Fibroblast of mammary gland (primary cell): ENCODE results near the gene PSMB11.

Source experiments
- DNase-seq: peaks from one replicate; pipeline ENCODE4 v3.0.0-alpha.2; 2010; ENCODE audit warnings: low read depth
- H3K4me3 ChIP-seq: 2 replicates; pipeline ENCODE4 v1.5.1; 2011; ENCODE audit warnings: low read depth, mild to moderate bottlenecking, low read length, moderate library complexity; ENCODE audit not compliant: control insufficient read depth
- TF ChIP-seq, protein P1 (sequence below): conservative IDR thresholded peaks from 2 replicates; pipeline ENCODE4 v1.5.1; 2011; ENCODE audit warnings: low read depth, low read length, inconsistent platforms; ENCODE audit not compliant: control insufficient read depth, insufficient read depth

The PSMB11 gene

GRCh38 chr14:23055621-23056144, 13.7 kb downstream of the PSMB11 start:
- TF ChIP-seq, protein P1, sequence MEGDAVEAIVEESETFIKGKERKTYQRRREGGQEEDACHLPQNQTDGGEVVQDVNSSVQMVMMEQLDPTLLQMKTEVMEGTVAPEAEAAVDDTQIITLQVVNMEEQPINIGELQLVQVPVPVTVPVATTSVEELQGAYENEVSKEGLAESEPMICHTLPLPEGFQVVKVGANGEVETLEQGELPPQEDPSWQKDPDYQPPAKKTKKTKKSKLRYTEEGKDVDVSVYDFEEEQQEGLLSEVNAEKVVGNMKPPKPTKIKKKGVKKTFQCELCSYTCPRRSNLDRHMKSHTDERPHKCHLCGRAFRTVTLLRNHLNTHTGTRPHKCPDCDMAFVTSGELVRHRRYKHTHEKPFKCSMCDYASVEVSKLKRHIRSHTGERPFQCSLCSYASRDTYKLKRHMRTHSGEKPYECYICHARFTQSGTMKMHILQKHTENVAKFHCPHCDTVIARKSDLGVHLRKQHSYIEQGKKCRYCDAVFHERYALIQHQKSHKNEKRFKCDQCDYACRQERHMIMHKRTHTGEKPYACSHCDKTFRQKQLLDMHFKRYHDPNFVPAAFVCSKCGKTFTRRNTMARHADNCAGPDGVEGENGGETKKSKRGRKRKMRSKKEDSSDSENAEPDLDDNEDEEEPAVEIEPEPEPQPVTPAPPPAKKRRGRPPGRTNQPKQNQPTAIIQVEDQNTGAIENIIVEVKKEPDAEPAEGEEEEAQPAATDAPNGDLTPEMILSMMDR = no peak
- H3K4me3 ChIP-seq = no peak overlapping the region
- peak; percentile 51 for DNase-seq

DNA sequence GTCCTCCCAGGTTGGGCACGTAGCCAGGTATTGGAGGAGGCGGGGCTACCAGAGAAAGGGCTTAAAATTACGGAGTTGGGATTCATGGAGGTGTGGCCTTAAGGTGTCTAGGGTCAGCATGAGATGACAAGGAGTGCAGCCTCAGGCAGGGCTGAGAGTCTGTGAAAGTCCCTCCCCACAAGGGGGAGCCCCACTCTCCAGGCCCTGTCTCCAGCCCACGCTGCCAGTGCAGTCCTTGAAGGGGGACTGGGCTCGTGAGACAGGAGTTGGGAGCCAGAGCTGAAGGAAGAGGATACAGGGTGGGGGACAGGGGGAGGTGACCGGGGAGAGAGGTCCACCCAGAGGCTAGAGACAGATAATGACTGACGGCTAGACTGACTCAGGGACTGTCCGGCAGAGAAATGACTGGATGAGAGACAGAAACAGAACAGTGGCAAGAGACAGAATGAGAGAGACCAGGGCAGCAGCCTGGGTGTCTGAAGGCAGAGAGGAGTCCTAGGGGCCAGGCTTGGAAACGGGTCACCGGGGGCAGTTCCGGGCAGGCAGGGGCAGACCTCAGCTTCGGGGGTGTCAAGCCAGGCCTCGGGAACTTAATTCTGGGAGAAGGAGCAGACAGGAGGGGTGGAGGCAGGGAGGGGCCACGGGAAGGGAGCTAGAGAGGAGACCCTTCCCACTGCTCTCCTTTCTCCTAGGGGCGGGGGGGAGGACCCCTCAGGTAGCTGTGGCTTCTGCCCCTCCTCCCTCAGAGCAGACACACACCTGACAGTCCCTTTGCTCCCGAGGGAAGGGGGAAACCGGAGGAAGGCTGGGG, 14.3 kb downstream of the PSMB11 start:
- DNase-seq = peak; percentile 62
- peak overlapping the region; percentile 44 for H3K4me3 ChIP-seq
- TF ChIP-seq, protein P1 = peak; percentile 77

- DNase-seq = peak; percentile 50
- H3K4me3 ChIP-seq = peak within 1 kb of the TSS; percentile 50
- TF ChIP-seq, protein P1 = no peak
Observed at GRCh38 chr14:23056956-23057756, 15.1 kb downstream of the PSMB11 start, which contains the start of gene CDH24. Gene CDH24 (minus strand): TSS chr14:23057520. CDS start chr14:23055733, 1,787 bp downstream.

DNA sequence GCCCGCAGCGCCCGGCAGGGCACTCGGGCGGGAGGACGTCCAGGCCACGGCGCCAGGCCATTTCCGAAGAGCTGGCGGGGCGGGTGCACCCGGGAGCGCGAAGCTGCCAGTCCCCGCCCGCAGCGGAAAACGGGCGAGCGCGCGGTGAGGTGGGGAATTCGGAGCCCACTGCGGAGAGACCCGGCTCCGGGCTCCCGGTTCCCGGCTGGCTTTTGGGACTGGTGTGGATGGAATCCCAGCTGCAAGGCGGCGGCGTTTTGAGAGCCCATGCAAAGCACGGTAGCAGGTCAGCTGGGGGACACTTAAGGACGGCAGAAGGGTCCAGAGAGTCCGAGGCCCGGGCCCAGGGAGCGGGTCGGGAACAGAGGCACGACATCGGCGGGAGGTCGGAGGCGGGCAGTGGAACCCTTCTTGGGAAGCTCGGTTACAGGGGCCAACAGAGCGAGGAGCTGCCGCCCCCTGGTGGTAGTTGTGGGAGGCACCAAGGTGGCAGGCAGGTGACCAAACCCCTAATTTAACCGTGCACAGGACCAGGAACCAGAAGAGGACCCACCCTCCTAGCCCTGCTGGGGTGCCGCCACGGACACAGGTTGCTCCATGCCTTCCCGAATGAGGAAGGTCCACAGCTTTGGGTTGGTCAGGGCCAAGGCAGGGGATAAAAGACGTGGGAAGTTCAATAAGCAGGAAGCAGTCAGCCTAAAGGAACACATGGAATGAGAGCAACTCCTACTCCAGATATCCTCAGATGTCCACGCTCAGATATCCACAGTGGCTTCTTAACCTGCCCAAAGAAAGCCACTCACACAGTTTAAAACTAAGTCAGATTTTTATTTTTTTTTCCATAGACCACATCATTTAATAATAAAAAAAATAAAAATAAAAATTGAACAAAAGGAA, 16.0 kb downstream of the PSMB11 start:
- peak; percentile 81 for DNase-seq
- peak overlapping the region; percentile 50 for H3K4me3 ChIP-seq
- TF ChIP-seq, protein P1 = peak; percentile 84

DNA sequence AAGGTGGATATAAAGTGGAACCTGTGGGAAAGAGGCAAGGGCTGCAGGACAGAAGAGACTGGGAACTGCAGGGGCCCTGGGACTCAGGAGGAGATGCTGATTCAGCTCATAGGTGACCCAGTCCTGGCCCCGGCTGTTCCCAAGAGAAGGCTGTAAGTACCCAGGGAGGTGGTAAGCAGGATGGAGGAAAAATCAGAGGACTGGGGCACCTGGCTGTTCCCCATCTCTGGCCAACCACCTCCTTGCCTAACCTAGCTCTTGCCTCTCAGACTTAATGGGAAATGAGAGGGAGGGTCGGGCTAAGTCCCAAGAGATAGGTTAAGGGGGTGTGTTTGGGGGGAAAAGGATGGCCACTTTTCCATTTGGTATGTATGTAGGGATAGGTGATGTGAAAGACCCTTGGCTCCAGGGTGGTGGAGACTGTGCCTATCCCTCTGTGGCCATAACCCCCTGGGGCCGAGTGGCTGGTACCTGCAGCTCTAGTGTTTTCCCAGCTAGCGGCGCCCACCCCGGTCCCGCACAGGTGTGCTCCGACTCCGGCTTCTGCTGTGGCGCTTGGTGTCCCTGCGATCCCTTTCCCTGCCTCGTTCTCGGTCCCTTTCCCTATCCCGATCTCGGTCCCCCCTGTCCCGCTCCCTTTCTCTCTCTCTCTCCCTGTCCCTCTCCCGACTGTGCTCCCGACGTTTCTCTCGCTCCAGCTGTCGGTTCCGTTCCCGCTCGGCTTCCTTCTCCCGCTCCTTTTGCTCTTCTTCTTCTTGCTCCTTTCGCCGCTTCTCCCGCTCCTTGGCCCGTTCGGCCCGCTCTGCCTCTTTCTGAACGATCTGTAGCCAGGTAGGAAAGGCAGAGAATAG, 16.9 kb downstream of the PSMB11 start:
- H3K4me3 ChIP-seq = no peak overlapping the region
- no peak for DNase-seq
- TF ChIP-seq, protein P1 = no peak
